HUES64 (cell line): ENCODE data around the gene TCN2.
"Not testable (repeated sequence)": the region's sequence is repeated elsewhere in the genome, so short reads cannot be mapped to it uniquely, and the experiment has no call there.

Experiments used
- H3K27ac ChIP-seq: 2 replicates; pipeline ENCODE4 v1.7.0; 2013; ENCODE audit warnings: low read depth, low read length, inconsistent platforms
- H3K27me3 ChIP-seq: 2 replicates; pipeline ENCODE4 v1.6.1; 2013; ENCODE audit warnings: mild to moderate bottlenecking, low read length; ENCODE audit not compliant: insufficient read depth
- H3K36me3 ChIP-seq: 2 replicates; pipeline ENCODE4 v1.6.1; 2013; ENCODE audit warnings: mild to moderate bottlenecking, low read length; ENCODE audit not compliant: insufficient read depth
- H3K4me1 ChIP-seq: 2 replicates; pipeline ENCODE4 v1.6.1; 2013; ENCODE audit warnings: mild to moderate bottlenecking, low read length, moderate library complexity; ENCODE audit not compliant: insufficient read depth
- H3K4me3 ChIP-seq: 2 replicates; pipeline ENCODE4 v1.5.1; 2013; ENCODE audit warnings: mild to moderate bottlenecking, low read length, moderate library complexity
- H3K9ac ChIP-seq: 2 replicates; pipeline ENCODE4 v1.6.1; 2013; ENCODE audit warnings: mild to moderate bottlenecking, low read depth, low read length
- H3K9me3 ChIP-seq: 2 replicates; pipeline ENCODE4 v1.6.1; 2013; ENCODE audit warnings: low read depth, low read length; ENCODE audit not compliant: insufficient read depth
- WGBS: fragments of 150-250, 120-280 bp; methylation state at CpG from one replicate; pipeline ENCODE4 v1.1.7; 2013; ENCODE audit warnings: missing lambda C conversion rate; 5-methylcytosine and 5-hydroxymethylcytosine counted together

TCN2 gene

DNA sequence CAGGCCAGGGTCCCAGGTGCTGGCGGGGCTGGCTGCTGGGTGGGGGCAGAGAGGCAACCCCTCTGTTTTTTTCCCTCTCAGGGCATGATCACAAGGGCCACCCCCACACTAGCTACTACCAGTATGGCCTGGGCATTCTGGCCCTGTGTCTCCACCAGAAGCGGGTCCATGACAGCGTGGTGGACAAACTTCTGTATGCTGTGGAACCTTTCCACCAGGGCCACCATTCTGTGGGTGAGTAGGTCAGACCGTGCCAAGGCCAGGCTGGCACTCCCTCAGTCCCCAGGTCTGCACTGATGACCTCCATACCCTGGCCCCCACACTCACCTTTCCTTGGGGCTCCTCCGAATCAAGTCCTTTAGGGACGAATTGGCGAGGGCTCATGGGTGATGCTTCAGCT, 7.3 kb downstream of the TCN2 start:
- H3K9me3 ChIP-seq: no peaks in the 10 kb centered on the region
- no peaks in the 10 kb centered on the region for H3K27me3 ChIP-seq
- H3K36me3 ChIP-seq: peaks cover 73% of the 10 kb centered on the region
- H3K4me3 ChIP-seq: no peak overlapping the region
- no peak overlapping the region for H3K27ac ChIP-seq
- no peak overlapping the region for H3K9ac ChIP-seq
- 93% methylated on average over 7 of the region's 7 CpGs for WGBS
- H3K4me1 ChIP-seq: peaks cover 7% of the 10 kb centered on the region; the same call in 1 of the 2 replicates

DNA sequence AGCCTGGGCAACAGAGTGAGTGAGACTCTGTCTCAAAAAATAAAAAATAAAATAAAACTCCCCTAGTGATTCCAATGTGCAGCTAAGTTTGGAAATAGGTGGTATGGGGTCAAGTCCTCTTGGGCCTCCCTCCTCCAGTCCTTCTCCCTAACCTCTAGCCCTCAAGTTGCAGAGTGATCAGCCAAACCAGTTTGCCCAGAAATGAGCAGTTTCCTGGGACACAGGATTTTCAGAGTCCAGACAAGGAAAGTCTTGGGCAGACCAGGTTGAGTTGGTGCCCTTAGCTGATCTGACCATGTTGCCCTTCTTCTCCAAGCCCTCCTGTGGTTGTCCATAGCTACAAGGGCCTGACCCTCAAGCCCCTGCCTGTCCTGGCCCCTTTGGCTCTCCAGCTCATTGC, 7.9 kb downstream of the TCN2 start:
- peaks cover 79% of the 10 kb centered on the region for H3K36me3 ChIP-seq
- H3K27me3 ChIP-seq: no peaks in the 10 kb centered on the region
- H3K4me1 ChIP-seq: 0 out of 2 replicates have a peak, but pooled peaks cover under 1% of the 10 kb centered on the region
- H3K27ac ChIP-seq: no peak overlapping the region
- H3K9ac ChIP-seq: no peak overlapping the region
- H3K4me3 ChIP-seq: no peak overlapping the region
- H3K9me3 ChIP-seq: no peaks in the 10 kb centered on the region

DNA sequence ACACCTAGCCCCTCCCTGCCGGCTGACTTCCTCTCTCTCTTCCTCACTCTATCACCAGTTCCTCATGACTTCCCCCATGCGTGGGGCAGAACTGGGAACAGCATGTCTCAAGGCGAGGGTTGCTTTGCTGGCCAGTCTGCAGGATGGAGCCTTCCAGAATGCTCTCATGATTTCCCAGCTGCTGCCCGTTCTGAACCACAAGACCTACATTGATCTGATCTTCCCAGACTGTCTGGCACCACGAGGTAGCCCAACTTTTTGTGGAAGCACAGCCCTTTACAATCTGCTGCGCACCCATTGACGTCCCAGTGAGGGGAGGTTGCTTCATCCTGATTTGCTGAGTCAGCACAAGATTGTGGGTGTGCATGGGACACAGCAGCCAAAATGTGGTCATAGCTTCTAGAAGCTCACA, 8.6 kb downstream of the TCN2 start:
- H3K9ac ChIP-seq: no peak overlapping the region
- no peaks in the 10 kb centered on the region for H3K27me3 ChIP-seq
- no peaks in the 10 kb centered on the region for H3K9me3 ChIP-seq
- no peak overlapping the region for H3K4me3 ChIP-seq
- H3K36me3 ChIP-seq: peaks cover 79% of the 10 kb centered on the region
- H3K27ac ChIP-seq: no peak overlapping the region
- WGBS: 94% methylated on average over 7 of the region's 7 CpGs
- H3K4me1 ChIP-seq: no peaks in the 10 kb centered on the region

DNA sequence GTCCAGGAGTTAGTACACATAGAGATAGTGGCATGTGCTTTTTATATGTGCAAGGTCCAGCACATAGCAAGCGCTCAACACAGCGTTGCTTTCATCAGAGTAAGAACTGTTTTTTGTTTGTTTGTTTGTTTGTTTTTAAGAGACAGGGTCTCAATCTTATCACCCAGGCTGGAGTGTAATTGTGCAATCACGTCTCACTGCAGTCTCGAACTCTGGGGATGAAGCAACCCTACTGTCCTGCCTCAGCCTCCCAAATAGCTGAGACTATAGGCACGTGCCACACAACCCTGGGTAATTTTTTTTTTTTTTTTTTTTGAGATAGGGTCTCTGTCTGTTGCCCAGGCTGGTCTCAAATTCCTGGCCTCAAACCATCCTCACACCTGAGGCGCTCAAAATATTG, 10.8 kb downstream of the TCN2 start:
- WGBS: 98% methylated on average over 5 of the region's 6 CpGs
- Histone ChIP-seq H3K9me3 (no peaks in the 10 kb centered on the region), H3K27me3 (no peaks in the 10 kb centered on the region), H3K27ac (no peak overlapping the region), H3K9ac (no peak overlapping the region), H3K36me3 (peaks cover 69% of the 10 kb centered on the region), H3K4me1 (no peaks in the 10 kb centered on the region), H3K4me3 (no peak overlapping the region)

DNA sequence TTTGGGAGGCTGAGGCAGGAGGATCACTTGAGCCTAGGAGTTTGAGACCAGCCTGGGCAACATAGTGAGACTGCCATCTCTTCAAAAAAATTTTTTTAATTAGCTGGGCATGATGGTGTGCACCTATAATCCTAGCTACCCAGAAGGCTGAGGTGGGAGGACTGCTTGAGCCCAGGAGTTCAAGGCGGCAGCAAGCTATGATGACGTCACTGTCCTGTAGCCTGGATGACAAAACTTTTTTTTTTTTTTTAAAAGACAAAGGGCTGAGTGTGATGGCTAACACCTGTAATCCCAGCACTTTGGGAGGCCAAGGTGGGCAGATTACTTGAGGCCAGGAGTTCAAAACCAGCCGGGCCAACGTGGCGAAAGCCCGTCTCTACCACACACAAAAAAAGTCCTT, 12.9 kb downstream of the TCN2 start:
- WGBS: 94% methylated on average over 6 of the region's 6 CpGs
- peaks cover 69% of the 10 kb centered on the region for H3K36me3 ChIP-seq
- not testable (repeated sequence) for H3K27ac ChIP-seq, H3K9ac ChIP-seq, H3K9me3 ChIP-seq, H3K27me3 ChIP-seq, H3K4me3 ChIP-seq, H3K4me1 ChIP-seq

DNA sequence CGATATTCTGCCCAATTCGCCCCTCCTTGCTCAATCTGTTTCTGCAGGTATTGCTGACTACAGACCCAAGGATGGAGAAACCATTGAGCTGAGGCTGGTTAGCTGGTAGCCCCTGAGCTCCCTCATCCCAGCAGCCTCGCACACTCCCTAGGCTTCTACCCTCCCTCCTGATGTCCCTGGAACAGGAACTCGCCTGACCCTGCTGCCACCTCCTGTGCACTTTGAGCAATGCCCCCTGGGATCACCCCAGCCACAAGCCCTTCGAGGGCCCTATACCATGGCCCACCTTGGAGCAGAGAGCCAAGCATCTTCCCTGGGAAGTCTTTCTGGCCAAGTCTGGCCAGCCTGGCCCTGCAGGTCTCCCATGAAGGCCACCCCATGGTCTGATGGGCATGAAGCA, 19.4 kb downstream of the TCN2 start:
- peaks cover 32% of the 10 kb centered on the region for H3K36me3 ChIP-seq
- no peak overlapping the region for H3K9ac ChIP-seq
- H3K27me3 ChIP-seq: no peaks in the 10 kb centered on the region
- no peaks in the 10 kb centered on the region for H3K4me1 ChIP-seq
- H3K27ac ChIP-seq: no peak overlapping the region
- H3K4me3 ChIP-seq: no peak overlapping the region
- no peaks in the 10 kb centered on the region for H3K9me3 ChIP-seq
- 90% methylated on average over 5 of the region's 5 CpGs for WGBS

DNA sequence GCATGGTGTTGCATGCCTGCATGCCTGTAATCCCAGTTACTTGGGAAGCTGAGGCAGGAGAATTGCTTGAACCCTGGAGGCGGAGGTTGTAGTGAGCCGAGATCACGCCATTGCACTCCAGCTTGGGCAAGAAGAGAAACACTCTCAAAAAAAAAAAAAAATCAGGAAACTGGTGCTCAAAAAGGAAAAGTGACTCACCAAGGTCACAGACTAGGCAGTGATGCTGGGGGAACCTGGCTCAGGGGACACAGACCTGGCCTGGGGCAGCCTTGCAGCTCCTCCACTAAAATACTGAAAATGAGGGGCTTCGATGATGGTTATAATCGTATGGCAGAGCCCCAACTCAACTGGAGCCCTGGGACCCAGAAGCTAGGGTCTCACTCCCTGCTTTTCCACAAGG, 20.5 kb downstream of the TCN2 start:
- no peak overlapping the region for H3K4me3 ChIP-seq
- no peak overlapping the region for H3K27ac ChIP-seq
- H3K9me3 ChIP-seq: no peaks in the 10 kb centered on the region
- 94% methylated on average over 5 of the region's 5 CpGs for WGBS
- no peaks in the 10 kb centered on the region for H3K4me1 ChIP-seq
- no peaks in the 10 kb centered on the region for H3K27me3 ChIP-seq
- H3K36me3 ChIP-seq: peaks cover 30% of the 10 kb centered on the region
- no peak overlapping the region for H3K9ac ChIP-seq

DNA sequence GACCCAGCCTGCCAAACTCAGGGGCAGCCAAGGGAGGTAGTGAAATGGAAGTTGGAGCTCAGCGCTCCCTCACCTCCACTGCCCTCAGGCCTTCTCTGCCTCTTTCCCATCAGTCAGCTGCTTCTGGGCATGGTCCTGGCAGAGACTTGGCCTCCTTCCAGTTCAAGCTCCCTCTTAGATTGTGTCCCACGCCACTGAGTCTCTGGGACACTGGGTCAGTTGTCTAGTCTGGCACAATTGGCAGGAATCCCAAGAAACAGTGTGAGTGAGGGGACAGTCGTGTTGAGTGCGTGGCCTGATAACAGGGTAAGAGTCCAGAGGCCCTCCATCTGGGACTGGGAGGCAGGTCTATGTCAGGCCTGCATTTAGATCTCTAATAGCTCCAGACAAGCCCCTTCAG, 21.5 kb downstream of the TCN2 start:
- Histone ChIP-seq H3K36me3 (peaks cover 20% of the 10 kb centered on the region), H3K27ac (no peak overlapping the region), H3K27me3 (no peaks in the 10 kb centered on the region), H3K4me1 (no peaks in the 10 kb centered on the region), H3K9me3 (no peaks in the 10 kb centered on the region), H3K4me3 (no peak overlapping the region), H3K9ac (no peak overlapping the region)
- 96% methylated on average over 4 of the region's 4 CpGs for WGBS

DNA sequence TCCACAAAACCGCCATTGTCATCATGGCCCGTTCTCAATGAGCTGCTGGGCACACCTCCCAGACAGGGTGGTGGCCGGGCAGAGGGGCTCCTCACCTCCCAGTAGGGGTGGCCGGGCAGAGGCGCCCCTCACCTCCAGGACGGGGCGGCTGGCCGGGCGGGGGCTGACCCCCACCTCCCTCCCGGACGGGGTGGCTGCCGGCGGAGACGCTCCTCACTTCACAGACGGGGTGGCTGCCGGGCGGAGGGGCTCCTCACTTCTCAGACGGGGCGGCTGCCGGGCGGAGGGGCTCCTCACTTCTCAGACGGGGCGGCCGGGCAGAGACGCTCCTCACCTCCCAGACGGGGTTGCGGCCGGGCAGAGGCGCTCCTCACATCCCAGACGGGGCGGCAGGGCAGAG, 24.5 kb downstream of the TCN2 start:
- not testable (repeated sequence) for H3K9ac ChIP-seq, H3K27me3 ChIP-seq, H3K27ac ChIP-seq, H3K9me3 ChIP-seq, H3K36me3 ChIP-seq, H3K4me1 ChIP-seq, H3K4me3 ChIP-seq
- 97% methylated on average over 17 of the region's 31 CpGs for WGBS

DNA sequence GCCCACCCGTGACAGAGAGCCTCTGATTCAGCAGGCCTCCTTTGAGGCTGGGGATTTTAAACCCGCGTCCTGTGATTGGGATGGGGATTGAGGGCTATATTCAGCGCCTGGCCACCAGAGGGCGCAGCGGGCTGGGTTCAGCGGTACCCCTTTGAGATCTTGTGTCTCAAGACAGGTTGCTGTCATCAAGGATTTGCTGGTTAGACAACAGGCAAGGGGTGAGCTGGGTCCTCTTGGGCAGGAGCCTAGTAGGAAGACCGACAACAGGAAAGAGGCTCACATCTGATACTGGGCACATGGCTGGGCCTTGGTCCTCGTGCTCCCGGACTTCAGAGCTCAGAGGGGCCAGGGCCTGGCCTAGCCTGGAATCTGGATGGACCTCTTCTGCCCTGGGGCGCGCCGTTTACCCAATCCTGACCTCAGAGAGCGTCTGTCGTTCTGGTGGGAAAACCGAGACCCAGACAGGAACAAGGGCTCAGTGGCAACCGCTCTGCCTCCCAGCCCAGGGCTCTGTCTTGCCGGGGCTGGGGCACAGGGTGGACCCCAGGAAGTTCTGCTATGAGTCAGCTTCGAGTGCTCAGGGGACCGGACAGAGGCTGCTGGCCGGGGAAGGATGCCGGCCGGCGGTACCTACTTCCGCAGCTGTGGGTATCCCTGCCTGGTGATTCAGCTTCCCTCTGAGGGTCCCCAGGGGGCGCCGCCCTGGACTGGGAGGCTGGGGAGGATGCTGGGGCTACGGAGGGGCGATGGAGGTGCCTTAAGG, 27.7 kb downstream of the TCN2 start:
- no peak overlapping the region for H3K9ac ChIP-seq
- WGBS: 9% methylated on average over 29 of the region's 29 CpGs
- no peaks in the 10 kb centered on the region for H3K36me3 ChIP-seq
- H3K27ac ChIP-seq: no peak overlapping the region
- H3K27me3 ChIP-seq: peaks cover 8% of the 10 kb centered on the region
- H3K4me1 ChIP-seq: peaks cover 4% of the 10 kb centered on the region
- H3K9me3 ChIP-seq: no peaks in the 10 kb centered on the region
- peak overlapping the region; percentile 65 for H3K4me3 ChIP-seq

DNA sequence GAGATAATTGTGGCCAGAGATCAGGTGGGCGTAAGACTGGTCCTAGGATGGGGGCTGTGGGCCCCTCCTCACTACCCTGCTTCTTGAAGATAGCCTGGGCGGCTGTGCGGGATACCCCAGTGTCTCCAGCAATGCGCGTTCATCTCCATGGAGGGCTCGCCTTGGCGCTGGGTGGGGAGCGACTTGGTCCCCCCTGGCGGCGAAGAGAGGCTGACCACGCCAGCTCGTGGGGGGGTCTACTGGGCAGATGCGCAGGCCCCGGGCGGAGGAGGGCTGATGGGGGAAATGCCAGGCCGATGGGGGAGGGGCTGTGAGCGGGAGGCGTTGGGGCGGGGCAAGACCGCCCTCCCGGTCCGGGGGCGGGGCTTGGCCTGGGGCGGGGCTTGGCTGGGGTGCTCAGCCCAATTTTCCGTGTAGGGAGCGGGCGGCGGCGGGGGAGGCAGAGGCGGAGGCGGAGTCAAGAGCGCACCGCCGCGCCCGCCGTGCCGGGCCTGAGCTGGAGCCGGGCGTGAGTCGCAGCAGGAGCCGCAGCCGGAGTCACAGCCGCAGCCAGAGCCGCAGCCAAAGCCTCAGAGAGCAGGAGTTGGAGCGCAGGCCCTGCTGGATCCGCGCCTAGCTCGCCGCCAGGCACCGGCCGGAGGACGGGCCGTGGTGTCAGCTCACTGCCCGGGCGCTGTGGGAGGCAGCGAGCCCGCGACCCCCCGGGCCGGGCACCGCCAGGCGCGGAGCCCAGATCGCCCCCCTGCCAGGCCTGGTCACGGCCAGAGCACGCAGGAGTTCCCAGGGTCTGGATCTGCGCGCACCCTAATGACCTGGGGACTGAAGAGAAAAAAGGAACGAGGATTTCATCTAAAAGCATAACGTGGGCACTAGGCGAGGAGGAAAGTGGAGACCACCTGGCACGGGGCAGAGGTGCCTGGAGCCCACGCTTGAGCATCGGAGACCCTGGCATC, 28.6 kb downstream of the TCN2 start, which contains the start of gene SLC35E4:
TSS of gene SLC35E4 (plus strand) at position 509 of the 953 bp plus-strand sequence. CDS start 670 bp downstream, outside the sequence.
- H3K4me3 ChIP-seq: peak within 1 kb of the TSS; percentile 67
- H3K27ac ChIP-seq: no peak within 1 kb of the TSS
- WGBS: 4% methylated on average over 75 of the region's 75 CpGs
- H3K4me1 ChIP-seq: peaks cover 4% of the 10 kb centered on the region
- H3K36me3 ChIP-seq: no peaks in the 10 kb centered on the region
- no peaks in the 10 kb centered on the region for H3K9me3 ChIP-seq
- peak within 1 kb of the TSS; percentile 64 for H3K9ac ChIP-seq
- peaks cover 8% of the 10 kb centered on the region for H3K27me3 ChIP-seq
